ENCODE results near the gene ADGRF3. TPM values are rescaled to one million over a fixed set of nuclear protein-coding genes. Genes with fewer than 3 reads are reported as not detected.
A peak's percentile ranks its signal among the peaks of the same experiment; 100 is the strongest.

The ADGRF3 gene
- total and polyA plus RNA-seq, 2 of the 8 experiments (the other 6 are each of a cell fraction or from before 2014, with no cell fraction given), result 0.54 to 0.69 TPM

DNA sequence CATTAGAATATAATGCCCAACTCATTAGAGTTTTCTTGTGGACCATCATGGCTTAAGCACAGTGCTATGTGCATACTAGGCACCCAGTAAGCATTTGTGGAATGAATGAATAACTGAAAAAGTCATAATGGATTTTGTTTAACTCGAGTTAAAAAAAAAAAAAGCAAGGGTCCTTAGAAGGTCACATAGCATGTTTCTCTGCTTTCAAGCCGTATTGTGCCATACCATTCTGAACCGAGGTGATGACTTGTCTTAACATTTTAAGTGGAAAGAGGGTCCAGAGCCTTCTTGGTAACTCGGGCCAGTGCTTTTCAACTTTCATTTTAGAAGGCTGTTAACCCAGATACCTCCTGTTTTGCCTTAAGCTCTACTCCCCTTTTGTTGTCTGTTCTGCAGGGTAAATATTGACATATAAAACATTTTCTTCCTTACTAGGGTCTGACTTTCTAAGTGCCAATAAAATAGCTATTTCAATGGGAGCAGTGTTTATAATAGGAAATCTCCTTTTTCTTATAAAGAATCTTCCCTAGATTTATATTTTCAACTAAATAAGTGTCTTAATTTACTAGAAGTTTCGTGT, 787 bp upstream of the ADGRF3 start:
- H3K4me3 ChIP-seq (ENCODE audit: extremely low read depth in 1 of 4, insufficient read depth in 2 of 4, low read depth in 3 of 4, low read length in 4 of 4), result peak overlapping the region; percentile 91 to 96 (median 94); a peak in 7 of 8 replicates
- no peak overlapping the region for H4K8ac ChIP-seq (ENCODE audit: extremely low read depth, insufficient read depth, low read length)
- peak overlapping the region; percentile 80 to 98 for H3K4me2 ChIP-seq (ENCODE audit: insufficient read depth in 1 of 2, low read depth in 2 of 2, low read length in 2 of 2)
- CTCF ChIA-PET (ENCODE audit: partially characterized antibody), result no interaction called here
- H2BK15ac ChIP-seq (ENCODE audit: low read length), result no peak overlapping the region
- no peak overlapping the region for H3K18ac ChIP-seq (ENCODE audit: extremely low read depth, low read length)
- no peak overlapping the region for H2AK5ac ChIP-seq (ENCODE audit: low read depth, low read length)
- no peak overlapping the region for H2BK120ac ChIP-seq (replicated peaks; ENCODE audit: low read depth, low read length)
- H3K79me1 ChIP-seq (ENCODE audit: low read depth, low read length), result no peaks in the 10 kb centered on the region; the same call in 1 of the 2 replicates
- H3K27ac ChIP-seq (ENCODE audit: low read depth, low read length), result no peak overlapping the region
- no peak overlapping the region for H2BK5ac ChIP-seq (ENCODE audit: low read depth, low read length)
- FAIRE-seq, result no peak
- H3K56ac ChIP-seq (replicated peaks; ENCODE audit: insufficient read length, low read depth, low read length), result no peak overlapping the region
- H3K4me1 ChIP-seq (replicated peaks in 1 of 4; ENCODE audit: control insufficient read depth in 3 of 4, insufficient read depth in 4 of 4, low read length in 3 of 4), result no peaks in the 10 kb centered on the region; a peak in 3 of 7 replicates
- no peak overlapping the region for H3K14ac ChIP-seq (ENCODE audit: insufficient read length)
- H3K9ac ChIP-seq (replicated peaks in 1 of 4; ENCODE audit: extremely low read depth in 1 of 4, low read depth in 3 of 4, low read length in 3 of 4), result peak overlapping the region in 1 of 4 experiments; percentile 87; a peak in 2 of 7 replicates
- no peak overlapping the region for H3K23ac ChIP-seq (ENCODE audit: insufficient read length)
- no peak overlapping the region for H4K5ac ChIP-seq (ENCODE audit: insufficient read length, low read depth, low read length)
- H2BK20ac ChIP-seq (ENCODE audit: low read length), result no peak overlapping the region
- no peak overlapping the region for H2BK12ac ChIP-seq (ENCODE audit: low read depth, low read length)
- no peak overlapping the region for H2AFZ ChIP-seq (ENCODE audit: low read length)
- H4K91ac ChIP-seq (replicated peaks; ENCODE audit: insufficient read length, low read length), result no peak overlapping the region
- no peak overlapping the region for H3K4ac ChIP-seq (replicated peaks; ENCODE audit: insufficient read length, low read depth, low read length)
- no peaks in the 10 kb centered on the region for H3K9me3 ChIP-seq (ENCODE audit: insufficient read depth in 2 of 2, low read depth in 1 of 2, low read length in 1 of 2)
- WGBS, 2 experiments (ENCODE audit: extremely low coverage in 1 of 2, insufficient coverage in 1 of 2, insufficient read length in 1 of 2, insufficient replicate concordance in 2 of 2, low coverage in 1 of 2, low lambda C conversion rate in 2 of 2, missing lambda C conversion rate in 1 of 2), result 71% methylated on average over 5 of the region's 5 CpGs; no CpG with 5 or more reads in 1 of the 2 experiments
- peaks cover 0 to 8% of the 10 kb centered on the region in 2 experiments for H4K20me1 ChIP-seq (replicated peaks in 1 of 2; ENCODE audit: control insufficient read depth in 1 of 2, insufficient read depth in 2 of 2, low read length in 2 of 2)
- no peak for DNase-seq (ENCODE audit: low read depth in 1 of 2, low spot score in 2 of 2)
- H3K79me2 ChIP-seq (ENCODE audit: control insufficient read depth in 1 of 2, insufficient read depth in 2 of 2, low read length in 2 of 2), result peaks cover 14 to 69% of the 10 kb centered on the region in 2 experiments
- peaks cover 5% of the 10 kb centered on the region for H3K23me2 ChIP-seq (ENCODE audit: low read depth, low read length)
- POLR2A ChIA-PET (ENCODE audit: partially characterized antibody), result interaction anchor here (0.6 kb wide), 1 partner anchor 307 kb away, joined by 4 read pairs; no protein-coding TSS in a partner anchor
- H3K27me3 ChIP-seq (replicated peaks in 1 of 4; ENCODE audit: control insufficient read depth in 3 of 4, extremely low read depth in 1 of 4, insufficient read depth in 3 of 4, low read length in 3 of 4), result no peaks in the 10 kb centered on the region; a peak in 1 of 7 replicates
- no peaks in the 10 kb centered on the region for H3K36me3 ChIP-seq (ENCODE audit: control insufficient read depth in 2 of 4, insufficient read depth in 4 of 4, low read length in 3 of 4)
- TF ChIP-seq GTF2F1 (IDR thresholded peaks at IDR 0.05; ENCODE audit: borderline replicate concordance, low read depth, low read length) (no peak), HDAC6 (IDR thresholded peaks at IDR 0.05; ENCODE audit: low read depth, low read length) (no peak), CTBP2 (IDR thresholded peaks at IDR 0.05; ENCODE audit: borderline replicate concordance, insufficient read depth, insufficient read length, low read length) (no peak), CBX8 (IDR thresholded peaks at IDR 0.05; ENCODE audit: borderline replicate concordance, low read depth, low read length) (no peak), POU5F1 (IDR thresholded peaks at IDR 0.05; ENCODE audit: low read depth, low read length) (no peak), SP4 (IDR thresholded peaks at IDR 0.05; ENCODE audit: low read length) (no peak), KDM1A (IDR thresholded peaks at IDR 0.05; ENCODE audit: borderline replicate concordance, low read length) (no peak), JUN (IDR thresholded peaks at IDR 0.05; ENCODE audit: low read depth, low read length) (no peak), FOSL1 (IDR thresholded peaks at IDR 0.05; ENCODE audit: insufficient read depth, low read depth, low read length) (no peak), POLR2AphosphoS5 (IDR thresholded peaks at IDR 0.05; ENCODE audit: low read depth, low read length) (no peak), TAF7 (optimal IDR thresholded peaks at IDR 0.05; ENCODE audit: borderline replicate concordance, low read depth, low read length) (no peak), RFX5 (IDR thresholded peaks at IDR 0.05; ENCODE audit: borderline replicate concordance, low read depth, low read length) (no peak)
- TF ChIP-seq, protein P1, sequence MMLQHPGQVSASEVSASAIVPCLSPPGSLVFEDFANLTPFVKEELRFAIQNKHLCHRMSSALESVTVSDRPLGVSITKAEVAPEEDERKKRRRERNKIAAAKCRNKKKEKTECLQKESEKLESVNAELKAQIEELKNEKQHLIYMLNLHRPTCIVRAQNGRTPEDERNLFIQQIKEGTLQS (IDR thresholded peaks at IDR 0.05; ENCODE audit: insufficient read depth, low read depth, low read length), result no peak
